Upper lobe of right lung (tissue), 1 donor: ENCODE measurements around the gene TMEM186. TPM values are rescaled to one million over a fixed set of nuclear protein-coding genes. Genes with fewer than 3 reads are reported as not detected.
"Not testable (repeated sequence)": the region's sequence is repeated elsewhere in the genome, so short reads cannot be mapped to it uniquely, and the experiment has no call there.

Source experiments
- ATAC-seq: fragments of 200-7000 bp; cut with Tn5 transposase; one replicate; pipeline ENCODE4 v1.9.1; 2020; ENCODE audit warnings: mild to moderate bottlenecking, moderate library complexity
- DNase-seq: peaks from one replicate; pipeline ENCODE4 v3.0.0-alpha.2; 2020
- H3K27ac ChIP-seq: fragments of 200-600 bp; one replicate; pipeline ENCODE4 v1.8.0; 2022
- H3K27me3 ChIP-seq: fragments of 200-600 bp; one replicate; pipeline ENCODE4 v1.8.0; 2022; ENCODE audit warnings: mild to moderate bottlenecking
- H3K36me3 ChIP-seq: fragments of 200-600 bp; one replicate; pipeline ENCODE4 v1.8.0; 2022
- H3K4me1 ChIP-seq: fragments of 200-600 bp; one replicate; pipeline ENCODE4 v1.8.0; 2022
- H3K4me3 ChIP-seq: fragments of 200-600 bp; one replicate; pipeline ENCODE4 v1.8.0; 2022; ENCODE audit warnings: mild to moderate bottlenecking
- H3K9me3 ChIP-seq: fragments of 200-600 bp; one replicate; pipeline ENCODE4 v1.8.0; 2022
- intact Hi-C: fragments of 100-400 bp; cut with DNase I; formaldehyde crosslinking; loops from one replicate; pipeline ENCODE4 v1.11.0; 2022
- total RNA-seq: library from RNA; stranded (reverse); fragmentation: NEBNext Ultra II Directional; extraction: Animal tissue kit (Norgen Biotek cat#: 25700); gene quantifications from one replicate; pipeline ENCODE4 v1.2.1, GENCODE V29; 2021
- TF ChIP-seq, protein P1 (sequence below): fragments of 200-600 bp; IDR thresholded peaks from one replicate; pipeline ENCODE4 v1.8.0; 2022; ENCODE audit warnings: antibody characterized with exemption
- donor health status: DM: no; HTN: yes; CAD: no; lungs with severe emphysema.

Gene TMEM186
- total RNA-seq, 1 donor from 2014 or later, result 9.1 TPM

- intact Hi-C loops, result no loop called here
- Histone ChIP-seq H3K27ac (no peak overlapping the region), H3K27me3 (no peaks in the 10 kb centered on the region), H3K4me1 (peaks cover 28% of the 10 kb centered on the region), H3K4me3 (no peak overlapping the region), H3K9me3 (no peaks in the 10 kb centered on the region), H3K36me3 (peaks cover 9% of the 10 kb centered on the region)
- ATAC-seq, result no peak
- DNase-seq, result no peak
- TF ChIP-seq, protein P1, sequence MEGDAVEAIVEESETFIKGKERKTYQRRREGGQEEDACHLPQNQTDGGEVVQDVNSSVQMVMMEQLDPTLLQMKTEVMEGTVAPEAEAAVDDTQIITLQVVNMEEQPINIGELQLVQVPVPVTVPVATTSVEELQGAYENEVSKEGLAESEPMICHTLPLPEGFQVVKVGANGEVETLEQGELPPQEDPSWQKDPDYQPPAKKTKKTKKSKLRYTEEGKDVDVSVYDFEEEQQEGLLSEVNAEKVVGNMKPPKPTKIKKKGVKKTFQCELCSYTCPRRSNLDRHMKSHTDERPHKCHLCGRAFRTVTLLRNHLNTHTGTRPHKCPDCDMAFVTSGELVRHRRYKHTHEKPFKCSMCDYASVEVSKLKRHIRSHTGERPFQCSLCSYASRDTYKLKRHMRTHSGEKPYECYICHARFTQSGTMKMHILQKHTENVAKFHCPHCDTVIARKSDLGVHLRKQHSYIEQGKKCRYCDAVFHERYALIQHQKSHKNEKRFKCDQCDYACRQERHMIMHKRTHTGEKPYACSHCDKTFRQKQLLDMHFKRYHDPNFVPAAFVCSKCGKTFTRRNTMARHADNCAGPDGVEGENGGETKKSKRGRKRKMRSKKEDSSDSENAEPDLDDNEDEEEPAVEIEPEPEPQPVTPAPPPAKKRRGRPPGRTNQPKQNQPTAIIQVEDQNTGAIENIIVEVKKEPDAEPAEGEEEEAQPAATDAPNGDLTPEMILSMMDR, result no peak
These were observed 1.6 kb downstream of the TMEM186 start for GRCh38 chr16:8795818-8796217.

GRCh38 chr16:8795091-8795490, 2.3 kb downstream of the TMEM186 start:
- no peak overlapping the region for H3K4me3 ChIP-seq
- no peaks in the 10 kb centered on the region for H3K9me3 ChIP-seq
- H3K36me3 ChIP-seq, result peaks cover 1% of the 10 kb centered on the region
- TF ChIP-seq, protein P1, result no peak
- H3K27me3 ChIP-seq, result no peaks in the 10 kb centered on the region
- ATAC-seq (no peak), DNase-seq (no peak)
- intact Hi-C loops, result no loop called here
- H3K4me1 ChIP-seq, result peaks cover 28% of the 10 kb centered on the region
- no peak overlapping the region for H3K27ac ChIP-seq

DNA sequence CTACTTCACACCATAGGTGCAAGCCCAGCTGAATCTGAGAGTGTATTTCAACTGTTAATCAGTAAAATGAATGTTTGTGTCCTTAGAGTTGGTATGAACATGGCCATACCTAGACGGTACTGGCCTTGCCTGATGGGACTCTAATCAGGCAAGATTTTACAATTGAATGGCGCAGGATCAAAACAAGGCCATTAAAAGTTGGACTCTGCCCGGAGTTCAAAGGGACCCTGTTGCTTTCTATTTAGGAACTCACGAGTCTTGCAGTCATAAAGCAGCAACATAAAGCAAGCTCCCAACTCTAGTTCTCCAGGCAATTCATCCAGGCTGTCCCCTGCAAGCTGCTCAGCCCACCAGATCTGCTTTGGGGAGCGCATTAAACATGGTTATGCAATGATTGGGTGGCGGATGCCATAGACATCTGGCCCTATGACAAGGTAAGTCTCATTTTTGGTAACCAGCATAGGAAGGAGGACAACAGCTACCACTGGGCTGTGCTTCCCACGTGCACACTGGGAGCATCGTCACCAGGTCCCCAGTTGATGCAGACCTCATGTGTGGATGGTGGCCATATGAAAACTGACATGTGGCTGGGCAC, 8.8 kb downstream of the TMEM186 start:
- ATAC-seq (no peak), DNase-seq (no peak)
- intact Hi-C loops, result loop anchor here (10.0 kb wide), 1 partner anchor 64 kb away; no protein-coding TSS in a partner anchor
- no peak overlapping the region for H3K4me3 ChIP-seq
- no peaks in the 10 kb centered on the region for H3K9me3 ChIP-seq
- H3K27ac ChIP-seq, result no peak overlapping the region
- no peaks in the 10 kb centered on the region for H3K36me3 ChIP-seq
- TF ChIP-seq, protein P1, result no peak
- H3K4me1 ChIP-seq, result no peaks in the 10 kb centered on the region
- H3K27me3 ChIP-seq, result no peaks in the 10 kb centered on the region

DNA sequence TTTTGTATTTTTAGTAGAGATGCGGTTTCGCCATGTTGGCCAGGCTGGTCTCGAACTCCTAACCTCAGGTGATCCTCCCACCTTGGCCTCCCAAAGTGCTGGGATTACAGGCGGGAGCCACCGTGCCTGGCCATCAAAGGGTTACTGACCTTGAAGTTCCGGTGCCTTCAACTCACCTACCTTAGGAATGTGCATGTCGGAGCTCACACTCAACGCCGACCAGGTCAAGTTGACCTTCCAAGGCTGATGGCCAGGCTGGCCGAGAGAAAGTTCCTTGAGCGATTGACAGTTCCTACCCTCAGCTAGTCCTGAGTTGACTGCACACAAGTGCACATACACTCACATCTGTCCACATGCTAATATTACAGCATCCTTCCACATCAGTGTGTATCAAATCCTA, 11.1 kb downstream of the TMEM186 start:
- H3K4me3 ChIP-seq, H3K36me3 ChIP-seq, H3K27me3 ChIP-seq, H3K4me1 ChIP-seq, ATAC-seq, H3K27ac ChIP-seq, H3K9me3 ChIP-seq, DNase-seq: not testable (repeated sequence)
- intact Hi-C loops, result loop anchor here (10.0 kb wide), 1 partner anchor 62 kb away; no protein-coding TSS in a partner anchor

DNA sequence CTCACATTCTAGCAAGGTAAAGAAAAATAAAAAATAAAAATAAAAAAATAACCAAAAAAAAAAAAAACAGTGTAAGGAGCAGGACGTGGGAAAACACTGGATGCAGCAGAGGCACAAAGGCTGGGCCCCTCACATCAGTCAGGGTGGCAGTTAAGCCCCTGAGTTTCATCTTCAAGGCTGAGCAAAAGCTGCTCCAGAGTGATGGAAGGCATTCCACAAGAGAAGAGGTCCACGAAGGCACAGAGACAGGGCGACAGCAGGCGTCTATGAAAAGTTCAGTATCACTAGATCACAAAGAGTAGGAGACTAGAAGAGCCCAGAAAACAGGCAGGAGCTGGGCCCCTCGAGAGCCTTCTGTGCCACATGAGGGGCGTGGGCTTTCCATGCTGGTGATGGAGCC, 12.0 kb downstream of the TMEM186 start:
- Histone ChIP-seq H3K27me3 (no peaks in the 10 kb centered on the region), H3K9me3 (no peaks in the 10 kb centered on the region), H3K27ac (no peak overlapping the region), H3K4me3 (no peak overlapping the region), H3K4me1 (no peaks in the 10 kb centered on the region), H3K36me3 (no peaks in the 10 kb centered on the region)
- no peak for ATAC-seq
- no peak for DNase-seq
- TF ChIP-seq, protein P1, result no peak
- intact Hi-C loops, result loop anchor here (10.0 kb wide), 1 partner anchor 61 kb away; no protein-coding TSS in a partner anchor

- H3K27me3 ChIP-seq, result no peaks in the 10 kb centered on the region
- H3K36me3 ChIP-seq, result peaks cover 4% of the 10 kb centered on the region
- no peak overlapping the region for H3K27ac ChIP-seq
- no peaks in the 10 kb centered on the region for H3K9me3 ChIP-seq
- H3K4me1 ChIP-seq, result no peaks in the 10 kb centered on the region
- intact Hi-C loops, result loop anchor here (10.0 kb wide), 1 partner anchor 58 kb away; no protein-coding TSS in a partner anchor
- TF ChIP-seq, protein P1, result no peak
- DNase-seq, result no peak
- no peak overlapping the region for H3K4me3 ChIP-seq
- no peak for ATAC-seq
These were observed 14.8 kb downstream of the TMEM186 start for GRCh38 chr16:8782673-8783072.
